ENCODE data around the gene FNDC3A.

DNA sequence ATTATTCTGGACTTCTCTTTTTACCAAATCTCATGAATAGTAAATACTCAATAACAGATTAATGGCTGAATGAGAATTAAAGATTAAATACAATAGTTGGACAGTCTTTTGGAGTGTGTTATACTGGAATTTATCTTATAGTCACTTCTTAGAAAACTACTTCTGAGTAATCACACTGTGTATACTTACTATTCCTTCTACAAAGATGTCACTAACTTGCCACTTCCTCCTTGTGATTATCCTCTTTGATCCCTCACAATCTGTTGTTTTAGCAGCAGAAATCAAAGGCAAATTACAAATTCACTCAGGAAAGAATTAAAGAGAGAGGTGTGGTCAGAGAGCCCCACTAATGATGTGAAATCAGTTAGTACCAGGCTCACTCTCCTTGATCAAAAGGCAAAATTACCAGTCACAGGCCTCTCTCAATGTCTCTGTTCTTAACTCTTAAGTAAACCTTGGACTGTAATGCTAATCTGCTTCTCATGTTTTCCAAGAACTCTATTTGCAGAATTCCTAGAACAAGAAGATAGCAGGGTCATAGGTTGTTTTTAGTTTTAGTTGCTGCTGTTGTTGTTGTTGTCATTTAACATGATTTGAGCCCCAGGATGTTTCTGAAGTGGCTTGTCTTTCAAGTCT, 37.3 kb upstream of the FNDC3A start:
- TF ChIP-seq, protein P1, sequence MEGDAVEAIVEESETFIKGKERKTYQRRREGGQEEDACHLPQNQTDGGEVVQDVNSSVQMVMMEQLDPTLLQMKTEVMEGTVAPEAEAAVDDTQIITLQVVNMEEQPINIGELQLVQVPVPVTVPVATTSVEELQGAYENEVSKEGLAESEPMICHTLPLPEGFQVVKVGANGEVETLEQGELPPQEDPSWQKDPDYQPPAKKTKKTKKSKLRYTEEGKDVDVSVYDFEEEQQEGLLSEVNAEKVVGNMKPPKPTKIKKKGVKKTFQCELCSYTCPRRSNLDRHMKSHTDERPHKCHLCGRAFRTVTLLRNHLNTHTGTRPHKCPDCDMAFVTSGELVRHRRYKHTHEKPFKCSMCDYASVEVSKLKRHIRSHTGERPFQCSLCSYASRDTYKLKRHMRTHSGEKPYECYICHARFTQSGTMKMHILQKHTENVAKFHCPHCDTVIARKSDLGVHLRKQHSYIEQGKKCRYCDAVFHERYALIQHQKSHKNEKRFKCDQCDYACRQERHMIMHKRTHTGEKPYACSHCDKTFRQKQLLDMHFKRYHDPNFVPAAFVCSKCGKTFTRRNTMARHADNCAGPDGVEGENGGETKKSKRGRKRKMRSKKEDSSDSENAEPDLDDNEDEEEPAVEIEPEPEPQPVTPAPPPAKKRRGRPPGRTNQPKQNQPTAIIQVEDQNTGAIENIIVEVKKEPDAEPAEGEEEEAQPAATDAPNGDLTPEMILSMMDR (IDR thresholded peaks at IDR 0.05; ENCODE audit: low read length): no peak
- no peak for TF ChIP-seq EZH2 (optimal IDR thresholded peaks at IDR 0.05; ENCODE audit: low read depth, low read length)

Data from MM.1S (cell line).